CD4-positive, alpha-beta T cell treated with Interleukin-15 for 1 hour (primary cell): Measurements from ENCODE around the gene PLAU.
"Not testable (repeated sequence)": the region's sequence is repeated elsewhere in the genome, so short reads cannot be mapped to it uniquely, and the experiment has no call there.

Experiments
- DNase-seq: peaks from one replicate; pipeline ENCODE4 v3.0.0-alpha.2; 2020

The PLAU gene

GRCh38 chr10:73956476-73957359 is 45.8 kb downstream of the PLAU start:
- peak; percentile 40 for DNase-seq

- DNase-seq: no peak
Observed at GRCh38 chr10:73959484-73960243, 48.7 kb downstream of the PLAU start.

GRCh38 chr10:73962386-73962785 is 51.5 kb downstream of the PLAU start:
- DNase-seq: no peak

DNA sequence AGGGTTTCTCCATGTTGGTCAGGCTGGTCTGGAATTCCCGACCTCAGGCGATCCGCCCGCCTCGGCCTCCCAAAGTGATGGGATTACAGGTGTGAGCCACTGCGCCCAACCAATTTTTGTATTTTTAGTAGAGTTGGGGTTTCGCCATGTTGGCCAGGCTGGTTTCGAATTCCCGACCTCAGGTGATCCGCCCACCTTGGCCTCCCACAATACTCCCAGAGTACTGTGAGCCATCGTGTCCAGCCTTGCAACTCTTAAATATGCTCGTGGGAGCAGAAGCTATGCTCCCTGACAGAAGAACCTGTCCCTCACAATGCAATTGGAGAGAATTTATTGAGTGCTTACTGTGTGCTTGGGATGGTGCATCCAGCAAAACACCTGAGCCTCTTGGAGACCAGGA is 52.6 kb downstream of the PLAU start:
- not testable (repeated sequence) for DNase-seq

- DNase-seq: no peak
Observed at GRCh38 chr10:73964743-73965142, 53.8 kb downstream of the PLAU start.

- not testable (repeated sequence) for DNase-seq
Observed at GRCh38 chr10:73965267-73965889, 54.4 kb downstream of the PLAU start.

- no peak for DNase-seq
Observed at GRCh38 chr10:73965890-73966768, 55.2 kb downstream of the PLAU start.

- DNase-seq: no peak
Observed at GRCh38 chr10:73967022-73967429, 56.1 kb downstream of the PLAU start.
